H1 (cell line): Measurements from ENCODE around the gene DDX31. TPM values are rescaled to one million over a fixed set of nuclear protein-coding genes. Genes with fewer than 3 reads are reported as not detected.
A peak's percentile ranks its signal among the peaks of the same experiment; 100 is the strongest.

ENCODE experiments used
- CTCF ChIA-PET: fragments of 300-600 bp; sonication (Branson Sonifier 250); formaldehyde crosslinking; loops from one replicate; lab custom pipeline; 2021; ENCODE audit not compliant: partially characterized antibody; lab: Charles Lee
- POLR2A ChIA-PET: fragments of 300-600 bp; sonication (Branson Sonifier 250); formaldehyde crosslinking; loops from one replicate; lab custom pipeline; 2021; ENCODE audit warnings: inconsistent platforms; ENCODE audit not compliant: partially characterized antibody; lab: Charles Lee
- DNase-seq, 2 experiments: peaks; one replicate each; pipeline versions ENCODE4 v3.0.0 to v3.0.0-alpha.2; 2010 to 2022; ENCODE audit warnings: low spot score in 2 of 2, low read depth in 1 of 2, mixed read lengths in 1 of 2
- FAIRE-seq: peaks from 2 replicates; lab custom pipeline; 2011; peaks lifted over from hg19 to GRCh38; lab: Jason Lieb, UNC
- H2AFZ ChIP-seq: 2 replicates; pipeline ENCODE4 v1.8.1; 2012; ENCODE audit warnings: low read length, inconsistent platforms
- H2AK5ac ChIP-seq: 2 replicates; pipeline ENCODE4 v1.6.1; 2013; ENCODE audit warnings: low read depth, low read length
- H2BK120ac ChIP-seq: replicated peaks from 2 replicates; pipeline ENCODE3; 2013; ENCODE audit warnings: low read depth, low read length, inconsistent platforms
- H2BK12ac ChIP-seq: 2 replicates; pipeline ENCODE4 v1.6.1; 2013; ENCODE audit warnings: low read depth, low read length
- H2BK15ac ChIP-seq: 2 replicates; pipeline ENCODE4 v1.6.1; 2013; ENCODE audit warnings: low read length
- H2BK20ac ChIP-seq: 2 replicates; pipeline ENCODE4 v1.6.1; 2013; ENCODE audit warnings: low read length
- H2BK5ac ChIP-seq: 2 replicates; pipeline ENCODE4 v1.6.1; 2013; ENCODE audit warnings: low read depth, low read length
- H3K14ac ChIP-seq: 2 replicates; pipeline ENCODE4 v1.6.1; 2013; ENCODE audit warnings: inconsistent platforms; ENCODE audit not compliant: insufficient read length
- H3K18ac ChIP-seq: 2 replicates; pipeline ENCODE4 v1.6.1; 2013; ENCODE audit warnings: low read length; ENCODE audit errors: extremely low read depth
- H3K23ac ChIP-seq: 2 replicates; pipeline ENCODE4 v1.6.1; 2013; ENCODE audit warnings: inconsistent platforms; ENCODE audit not compliant: insufficient read length
- H3K23me2 ChIP-seq: 2 replicates; pipeline ENCODE4 v1.6.1; 2013; ENCODE audit warnings: low read depth, low read length
- H3K27ac ChIP-seq: 2 replicates; pipeline ENCODE4 v1.6.1; 2011; ENCODE audit warnings: low read depth, low read length, inconsistent platforms
- H3K27me3 ChIP-seq, 4 experiments: replicated peaks in 1 of 4; 1 replicate in 1 of 4; 2 replicates in 3 of 4; pipeline versions ENCODE4 v1.6.1 to v1.8.1; 2011 to 2013; ENCODE audit warnings: low read length in 3 of 4, mild to moderate bottlenecking in 3 of 4, inconsistent platforms in 2 of 4, mixed read lengths in 2 of 4, moderate library complexity in 1 of 4; ENCODE audit not compliant: control insufficient read depth in 3 of 4, insufficient read depth in 3 of 4; ENCODE audit errors: extremely low read depth in 1 of 4
- H3K36me3 ChIP-seq, 4 experiments: 2 replicates each; pipeline versions ENCODE4 v1.6.1 to v1.8.1; 2011 to 2013; ENCODE audit warnings: mild to moderate bottlenecking in 4 of 4, low read length in 3 of 4, moderate library complexity in 2 of 4, control low read depth in 1 of 4, inconsistent platforms in 1 of 4; ENCODE audit not compliant: insufficient read depth in 4 of 4, control insufficient read depth in 2 of 4
- H3K4ac ChIP-seq: replicated peaks from 2 replicates; pipeline ENCODE3; 2013; ENCODE audit warnings: low read length, low read depth, mixed read lengths, inconsistent platforms; ENCODE audit not compliant: insufficient read length
- H3K4me1 ChIP-seq, 4 experiments: replicated peaks in 1 of 4; 1 replicate in 1 of 4; 2 replicates in 3 of 4; pipeline versions ENCODE4 v1.6.1 to v1.8.1; 2011 to 2013; ENCODE audit warnings: low read length in 3 of 4, inconsistent platforms in 2 of 4, mixed read lengths in 1 of 4; ENCODE audit not compliant: insufficient read depth in 4 of 4, control insufficient read depth in 3 of 4
- H3K4me2 ChIP-seq, 2 experiments: 2 replicates each; pipeline versions ENCODE4 v1.6.1 to v1.8.1; 2011 to 2013; ENCODE audit warnings: low read depth in 2 of 2, low read length in 2 of 2, control low read depth in 1 of 2, inconsistent platforms in 1 of 2, mild to moderate bottlenecking in 1 of 2; ENCODE audit not compliant: insufficient read depth in 1 of 2
- H3K4me3 ChIP-seq, 4 experiments: fragments of 200-600, 300-600 bp in 1 of 4; sonication (generic), shearing (Covaris generic), sonication (Bioruptor Twin) in 1 of 4; 2 replicates each; pipeline versions ENCODE4 v1.5.1 to v1.8.1; 2011 to 2016; ENCODE audit warnings: low read length in 4 of 4, low read depth in 3 of 4, control low read depth in 2 of 4, inconsistent platforms in 2 of 4, mild to moderate bottlenecking in 2 of 4, mixed read lengths in 1 of 4, moderate library complexity in 1 of 4; ENCODE audit not compliant: insufficient read depth in 2 of 4; ENCODE audit errors: extremely low read depth in 1 of 4
- H3K56ac ChIP-seq: replicated peaks from 2 replicates; pipeline ENCODE3; 2013; ENCODE audit warnings: low read depth, mild to moderate bottlenecking, mixed read lengths, low read length, inconsistent platforms; ENCODE audit not compliant: insufficient read length
- H3K79me1 ChIP-seq: 2 replicates; pipeline ENCODE4 v1.6.1; 2013; ENCODE audit warnings: low read depth, low read length, control low read depth
- H3K79me2 ChIP-seq, 2 experiments: 2 replicates each; pipeline versions ENCODE4 v1.6.1 to v1.8.1; 2012 to 2013; ENCODE audit warnings: low read length in 2 of 2, mild to moderate bottlenecking in 2 of 2, inconsistent platforms in 1 of 2; ENCODE audit not compliant: insufficient read depth in 2 of 2, control insufficient read depth in 1 of 2
- H3K9ac ChIP-seq, 4 experiments: replicated peaks in 1 of 4; 1 replicate in 1 of 4; 2 replicates in 3 of 4; pipeline versions ENCODE4 v1.6.1 to v1.8.1; 2011 to 2013; ENCODE audit warnings: low read depth in 3 of 4, low read length in 3 of 4, control low read depth in 2 of 4, mild to moderate bottlenecking in 2 of 4, moderate library complexity in 2 of 4, inconsistent platforms in 1 of 4; ENCODE audit errors: extremely low read depth in 1 of 4
- H3K9me3 ChIP-seq, 2 experiments: 2 replicates each; pipeline versions ENCODE4 v1.6.1 to v1.8.1; 2012 to 2013; ENCODE audit warnings: mild to moderate bottlenecking in 2 of 2, moderate library complexity in 2 of 2, control low read depth in 1 of 2, inconsistent platforms in 1 of 2, low read depth in 1 of 2, low read length in 1 of 2, mixed read lengths in 1 of 2; ENCODE audit not compliant: insufficient read depth in 2 of 2
- H4K20me1 ChIP-seq, 2 experiments: replicated peaks in 1 of 2; 2 replicates each; pipeline versions ENCODE3 to v1.8.1; 2011 to 2013; ENCODE audit warnings: inconsistent platforms in 2 of 2, low read length in 2 of 2, mild to moderate bottlenecking in 1 of 2; ENCODE audit not compliant: insufficient read depth in 2 of 2, control insufficient read depth in 1 of 2
- H4K5ac ChIP-seq: 2 replicates; pipeline ENCODE4 v1.6.1; 2013; ENCODE audit warnings: low read length, low read depth, mixed read lengths, inconsistent platforms; ENCODE audit not compliant: insufficient read length
- H4K8ac ChIP-seq: 2 replicates; pipeline ENCODE4 v1.8.0; 2013; ENCODE audit warnings: mild to moderate bottlenecking, moderate library complexity, low read length, inconsistent platforms; ENCODE audit not compliant: insufficient read depth; ENCODE audit errors: extremely low read depth
- H4K91ac ChIP-seq: replicated peaks from 2 replicates; pipeline ENCODE3; 2013; ENCODE audit warnings: low read length, mixed read lengths, inconsistent platforms; ENCODE audit not compliant: insufficient read length
- CBX5 ChIP-seq: fragments of 300-800, 300-1000 bp; sonication (generic); IDR thresholded peaks from 2 replicates; pipeline ENCODE4 v1.7.1; 2016; ENCODE audit warnings: antibody characterized with exemption, low read length, low read depth
- CBX8 ChIP-seq: fragments of 300-800, 300-1000 bp; sonication (generic); IDR thresholded peaks from 2 replicates; pipeline ENCODE4 v1.7.1; 2016; ENCODE audit warnings: low read depth, low read length, borderline replicate concordance
- CHD2 ChIP-seq: IDR thresholded peaks from 2 replicates; pipeline ENCODE4 v1.6.1; 2012; ENCODE audit warnings: low read length, improper control_type of control experiment
- CREB1 ChIP-seq: IDR thresholded peaks from 2 replicates; pipeline ENCODE4 v1.6.1; 2012; ENCODE audit warnings: inconsistent platforms
- CTCF ChIP-seq, 3 experiments: IDR thresholded peaks; 1 replicate in 2 of 3; 2 replicates in 1 of 3; pipeline versions ENCODE4 v1.5.1 to v1.6.1; 2011; ENCODE audit warnings: low read length in 3 of 3, mild to moderate bottlenecking in 3 of 3, inconsistent platforms in 2 of 3, low read depth in 1 of 3, moderate library complexity in 1 of 3; ENCODE audit not compliant: insufficient read depth in 1 of 3; ENCODE audit errors: control extremely low read depth in 1 of 3
- GTF2F1 ChIP-seq: IDR thresholded peaks from 2 replicates; pipeline ENCODE4 v1.6.1; 2012; ENCODE audit warnings: low read depth, low read length, improper control_type of control experiment, borderline replicate concordance
- HDAC2 ChIP-seq, 2 experiments: fragments of 300-600 bp in 1 of 2; sonication (generic) in 1 of 2; IDR thresholded peaks; 2 replicates each; pipeline ENCODE4 v1.6.1; 2011 to 2012; ENCODE audit warnings: low read depth in 2 of 2, low read length in 2 of 2, mild to moderate bottlenecking in 2 of 2, moderate library complexity in 2 of 2, borderline replicate concordance in 1 of 2, inconsistent platforms in 1 of 2
- HDAC6 ChIP-seq: IDR thresholded peaks from one replicate; pipeline ENCODE4 v1.7.1; 2012; ENCODE audit warnings: low read depth, mild to moderate bottlenecking, inconsistent platforms, low read length, moderate library complexity
- RNF2 ChIP-seq: fragments of 200-900, 300-1000 bp; sonication (generic); IDR thresholded peaks from 2 replicates; pipeline ENCODE4 v1.7.1; 2016; ENCODE audit warnings: borderline replicate concordance, low read depth, mild to moderate bottlenecking, antibody characterized with exemption, low read length; ENCODE audit not compliant: poor library complexity, severe bottlenecking; ENCODE audit errors: missing control alignments
- SP4 ChIP-seq: IDR thresholded peaks from 2 replicates; pipeline ENCODE4 v1.6.1; 2012; ENCODE audit warnings: low read length, inconsistent platforms
- WGBS, 2 experiments: shearing (Covaris generic) in 1 of 2; methylation state at CpG; one replicate each; pipeline versions ENCODE4 v1.1.6 to v1.1.7; 2013 to 2015; ENCODE audit warnings: low lambda C conversion rate in 2 of 2, mixed read lengths in 2 of 2, inconsistent platforms in 1 of 2, low coverage in 1 of 2, missing lambda C conversion rate in 1 of 2; ENCODE audit not compliant: insufficient replicate concordance in 2 of 2, insufficient coverage in 1 of 2, insufficient read length in 1 of 2; ENCODE audit errors: extremely low coverage in 1 of 2, missing lambda C conversion rate in 1 of 2; 5-methylcytosine and 5-hydroxymethylcytosine counted together
- polyA plus RNA-seq, 7 experiments: library from polyadenylated mRNA; depleted of rRNA in 3 of 7; stranded (reverse) in 5 of 7; unstranded in 2 of 7; fragments of >200 nt in 5 of 7; fragments of 200-250 nt in 2 of 7; gene quantifications; 1 replicate in 5 of 7; 2 replicates in 1 of 7; 4 replicates in 1 of 7; pipeline versions ENCODE4 v1.2.1 to v1.2.3, GENCODE V29; 2011 to 2013; ENCODE audit warnings: missing spikeins in 2 of 7, mixed read lengths in 2 of 7
- total RNA-seq: library from RNA; stranded (reverse); fragmentation: NEBNext Ultra II Directional; extraction: Animal tissue kit (Norgen Biotek cat#: 25700); gene quantifications from 2 replicates; pipeline ENCODE4 v1.2.1, GENCODE V29; 2021

DDX31 gene
- total and polyA plus RNA-seq, 2 of the 8 experiments (the other 6 are each of a cell fraction or from before 2014, with no cell fraction given) = 9.5 to 23.7 TPM

GRCh38 chr9:132575005-132575609, 94.7 kb downstream of the DDX31 start:
- H3K79me2 ChIP-seq = no peaks in the 10 kb centered on the region
- H4K8ac ChIP-seq = no peak overlapping the region
- peaks cover 0 to 9% (median 7%) of the 10 kb centered on the region in 4 experiments; a peak in 5 of 7 replicates for H3K4me1 ChIP-seq
- no peak overlapping the region for H3K18ac ChIP-seq
- peak in 1 of 2 experiments; percentile 90 for DNase-seq
- H3K9me3 ChIP-seq = no peaks in the 10 kb centered on the region
- H3K14ac ChIP-seq = no peak overlapping the region
- H3K36me3 ChIP-seq = no peaks in the 10 kb centered on the region
- POLR2A ChIA-PET = no interaction called here
- H3K23ac ChIP-seq = no peak overlapping the region
- 0 out of 2 replicates have a peak overlapping the region, but pooled peaks have one; percentile 4 for H2BK15ac ChIP-seq
- no peak overlapping the region for H3K9ac ChIP-seq
- H2BK120ac ChIP-seq = no peak overlapping the region
- no peak overlapping the region for H2AK5ac ChIP-seq
- CTCF ChIA-PET = interaction anchor here (0.6 to 6.4 kb wide), 30 partner anchors 10 to 583 kb away, joined by 3 to 93 read pairs (median 4); no protein-coding TSS in a partner anchor
- no peak overlapping the region for H3K27ac ChIP-seq
- no peak overlapping the region for H3K4ac ChIP-seq
- no peaks in the 10 kb centered on the region; the same call in 1 of the 2 replicates for H3K79me1 ChIP-seq
- H2BK12ac ChIP-seq = no peak overlapping the region
- FAIRE-seq = peak; percentile 57
- peaks cover 29 to 50% (median 49%) of the 10 kb centered on the region in 4 experiments for H3K27me3 ChIP-seq
- 32% methylated on average over 13 of the region's 16 CpGs; no CpG with 5 or more reads in 1 of the 2 experiments for WGBS, 2 experiments
- no peak overlapping the region for H3K4me3 ChIP-seq
- H3K56ac ChIP-seq = no peak overlapping the region
- no peaks in the 10 kb centered on the region; the same call in 1 of the 2 replicates for H3K23me2 ChIP-seq
- peaks cover 3 to 6% of the 10 kb centered on the region in 2 experiments for H4K20me1 ChIP-seq
- H3K4me2 ChIP-seq = no peak overlapping the region
- no peak overlapping the region for H4K91ac ChIP-seq
- H4K5ac ChIP-seq = no peak overlapping the region
- H2AFZ ChIP-seq = no peak overlapping the region
- H2BK20ac ChIP-seq = no peak overlapping the region
- no peak overlapping the region for H2BK5ac ChIP-seq
- TF ChIP-seq CREB1 (no peak), HDAC2 (IDR thresholded peaks at IDR 0.05; ENCODE audit: borderline replicate concordance in 1 of 2, low read depth in 2 of 2, low read length in 2 of 2) (no peak), HDAC6 (no peak), CTCF (IDR thresholded peaks at IDR 0.05; ENCODE audit: control extremely low read depth in 1 of 3, insufficient read depth in 1 of 3, low read depth in 1 of 3, low read length in 3 of 3) (peak; percentile 89 to 98 (median 91)), RNF2 (no peak), CHD2 (peak; percentile 20; the same call in 1 of the 2 replicates), CBX8 (no peak), CBX5 (no peak), SP4 (no peak), GTF2F1 (no peak)
